SK-N-SH (cell line): ENCODE results near the gene SMYD2. TPM values are rescaled to one million over a fixed set of nuclear protein-coding genes. Genes with fewer than 3 reads are reported as not detected.
A peak's percentile ranks its signal among the peaks of the same experiment; 100 is the strongest.

ENCODE experiments used
- CTCF ChIA-PET: fragments of 300-600, 350-600 bp; formaldehyde crosslinking; extraction: SDS; loops from one replicate; lab custom pipeline; 2021; lab: Yijun Ruan, JAX
- POLR2A ChIA-PET: fragments of 350-600 bp; sonication (Branson Sonifier 250); formaldehyde crosslinking; extraction: SDS; loops from one replicate; lab custom pipeline; 2020; ENCODE audit warnings: antibody characterized with exemption, inconsistent platforms; lab: Yijun Ruan, JAX
- DNase-seq: peaks from one replicate; pipeline ENCODE4 v3.0.0; 2012
- H2AFZ ChIP-seq: fragments of 200-600 bp; sonication (generic); 2 replicates; pipeline ENCODE4 v1.8.1; 2016; ENCODE audit warnings: antibody characterized with exemption, mild to moderate bottlenecking, low read depth
- H3F3A ChIP-seq: fragments of 200-600 bp; sonication (generic); replicated peaks from 2 replicates; pipeline ENCODE3; 2016; ENCODE audit warnings: antibody characterized with exemption, mild to moderate bottlenecking; ENCODE audit not compliant: insufficient read depth
- H3K27ac ChIP-seq, 2 experiments: fragments of 200-500 bp in 1 of 2; fragments of 200-600 bp in 1 of 2; sonication (Bioruptor generic) in 1 of 2; sonication (generic), shearing (Covaris generic) in 1 of 2; 2 replicates each; pipeline versions ENCODE4 v1.5.1 to v1.6.1; 2014 to 2016; ENCODE audit warnings: low read depth in 2 of 2, inconsistent platforms in 1 of 2, low read length in 1 of 2, mild to moderate bottlenecking in 1 of 2, mixed read lengths in 1 of 2
- H3K27me3 ChIP-seq: fragments of 200-600 bp; sonication (generic), shearing (Covaris generic); 2 replicates; pipeline ENCODE4 v1.6.1; 2016; ENCODE audit warnings: mixed run types; ENCODE audit not compliant: insufficient read depth
- H3K36me3 ChIP-seq, 2 experiments: fragments of 200-500 bp in 1 of 2; fragments of 200-600 bp in 1 of 2; sonication (Bioruptor generic) in 1 of 2; sonication (generic) in 1 of 2; replicated peaks in 1 of 2; 2 replicates each; pipeline versions ENCODE3 to v1.5.1; 2014 to 2016; ENCODE audit warnings: low read length in 1 of 2, mild to moderate bottlenecking in 1 of 2; ENCODE audit not compliant: insufficient read depth in 2 of 2, control insufficient read depth in 1 of 2
- H3K4me1 ChIP-seq, 2 experiments: fragments of 200-500 bp in 1 of 2; fragments of 200-600 bp in 1 of 2; sonication (Bioruptor generic) in 1 of 2; sonication (generic), shearing (Covaris generic) in 1 of 2; 2 replicates each; pipeline versions ENCODE4 v1.5.1 to v1.6.1; 2014 to 2016; ENCODE audit warnings: low read depth in 1 of 2, low read length in 1 of 2, mixed run types in 1 of 2; ENCODE audit not compliant: insufficient read depth in 2 of 2, control insufficient read depth in 1 of 2
- H3K4me2 ChIP-seq: fragments of 200-600 bp; sonication (generic), shearing (Covaris generic); 2 replicates; pipeline ENCODE4 v1.6.1; 2017; ENCODE audit warnings: mixed run types
- H3K4me3 ChIP-seq, 2 experiments: fragments of 200-500 bp in 1 of 2; fragments of 200-600 bp in 1 of 2; sonication (Bioruptor generic) in 1 of 2; sonication (generic), shearing (Covaris generic) in 1 of 2; 2 replicates each; pipeline versions ENCODE4 v1.5.1 to v1.8.1; 2014 to 2016; ENCODE audit warnings: low read depth in 2 of 2, inconsistent platforms in 1 of 2, low read length in 1 of 2, mild to moderate bottlenecking in 1 of 2, mixed read lengths in 1 of 2, moderate library complexity in 1 of 2
- H3K79me2 ChIP-seq: fragments of 200-600 bp; sonication (generic); 2 replicates; pipeline ENCODE4 v1.8.1; 2017; ENCODE audit warnings: mild to moderate bottlenecking; ENCODE audit not compliant: insufficient read depth
- H3K9ac ChIP-seq: fragments of 200-600 bp; sonication (generic); 2 replicates; pipeline ENCODE4 v1.6.1; 2017; ENCODE audit warnings: mixed run types
- H3K9me2 ChIP-seq: fragments of 200-600 bp; sonication (generic); 2 replicates; pipeline ENCODE4 v1.6.1; 2017; ENCODE audit warnings: mixed run types
- H3K9me3 ChIP-seq: fragments of 200-600 bp; sonication (generic); 2 replicates; pipeline ENCODE4 v1.6.1; 2017; ENCODE audit warnings: mixed run types, mild to moderate bottlenecking, moderate library complexity
- H4K20me1 ChIP-seq: fragments of 200-600 bp; sonication (generic); 2 replicates; pipeline ENCODE4 v1.6.1; 2017; ENCODE audit warnings: mild to moderate bottlenecking, mixed run types; ENCODE audit not compliant: insufficient read depth
- EZH2phosphoT487 ChIP-seq: fragments of 200-600 bp; sonication (generic); IDR thresholded peaks from 2 replicates; pipeline ENCODE4 v1.6.1; 2017; ENCODE audit warnings: low read depth, mixed run types, mild to moderate bottlenecking, antibody characterized with exemption, moderate library complexity, borderline replicate concordance
- FOSL2 ChIP-seq: IDR thresholded peaks from 2 replicates; pipeline ENCODE4 v1.4.0; 2012; ENCODE audit warnings: low read depth, mild to moderate bottlenecking, moderate library complexity, borderline replicate concordance
- MXI1 ChIP-seq: IDR thresholded peaks from 2 replicates; pipeline ENCODE4 v1.6.1; 2012; ENCODE audit warnings: mild to moderate bottlenecking, low read depth, low read length, improper control_type of control experiment
- NRF1 ChIP-seq: IDR thresholded peaks from 2 replicates; pipeline ENCODE4 v1.6.1; 2012; ENCODE audit warnings: low read depth, mild to moderate bottlenecking, low read length
- SIN3A ChIP-seq: IDR thresholded peaks from 2 replicates; pipeline ENCODE4 v1.6.1; 2012; ENCODE audit warnings: low read depth, mild to moderate bottlenecking, low read length, moderate library complexity, borderline replicate concordance
- TAF1 ChIP-seq: IDR thresholded peaks from 2 replicates; pipeline ENCODE4 v1.6.1; 2012; ENCODE audit warnings: low read depth, mild to moderate bottlenecking, low read length, moderate library complexity, borderline replicate concordance
- TCF12 ChIP-seq: IDR thresholded peaks from 2 replicates; pipeline ENCODE4 v1.4.0; 2012
- YY1 ChIP-seq: IDR thresholded peaks from 2 replicates; pipeline ENCODE4 v1.4.0; 2012; ENCODE audit warnings: low read depth, mild to moderate bottlenecking
- WGBS: methylation state at CpG from one replicate; pipeline ENCODE4 v1.1.6; 2017; ENCODE audit warnings: low lambda C conversion rate; 5-methylcytosine and 5-hydroxymethylcytosine counted together
- polyA plus RNA-seq, 3 experiments: library from polyadenylated mRNA; depleted of rRNA; stranded (reverse); fragments of >200 nt; gene quantifications; 2 replicates each; pipeline ENCODE4 v1.2.3, GENCODE V29; 2012
- TF ChIP-seq, protein P1 (sequence below): fragments of 150-350 bp; IDR thresholded peaks from 2 replicates; pipeline ENCODE4 v1.6.1; 2016; ENCODE audit warnings: mild to moderate bottlenecking, low read depth, low read length
- TF ChIP-seq, protein P2 (sequence below): IDR thresholded peaks from 2 replicates; pipeline ENCODE4 v1.4.0; 2012; ENCODE audit warnings: low read depth, borderline replicate concordance
- TF ChIP-seq, protein P3 (sequence below): IDR thresholded peaks from 2 replicates; pipeline ENCODE4; 2012
- TF ChIP-seq, protein P4 (sequence below): fragments of 150-350 bp; IDR thresholded peaks from 2 replicates; pipeline ENCODE4 v1.6.1; 2017; ENCODE audit warnings: antibody characterized with exemption, low read length, low read depth, borderline replicate concordance
- TF ChIP-seq, protein P5 (sequence below): IDR thresholded peaks from 2 replicates; pipeline ENCODE4 v1.6.1; 2012; ENCODE audit warnings: mild to moderate bottlenecking, low read depth, low read length, moderate library complexity

SMYD2 gene
- polyA plus RNA-seq, 1 of the 3 experiments (the other 2 are of a cell fraction), result 23.1 TPM

DNA sequence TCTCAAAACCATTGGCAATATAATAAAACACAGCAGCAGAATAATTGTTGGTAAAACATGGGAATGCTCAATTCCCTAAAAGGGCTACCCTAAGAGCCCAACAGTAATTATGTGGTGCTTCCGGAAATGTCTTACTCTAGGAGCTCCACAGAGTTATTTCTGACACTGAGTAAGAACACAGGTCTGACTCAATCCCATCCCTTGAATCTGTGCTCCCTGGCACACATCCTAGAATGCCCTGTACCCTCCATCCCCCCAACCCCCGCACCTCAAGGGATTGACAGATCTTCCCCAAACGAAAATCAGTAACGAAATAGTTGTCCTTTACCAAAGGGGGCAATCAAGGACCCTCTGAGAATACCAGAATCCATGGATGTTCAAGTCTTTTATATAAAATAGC, 71.9 kb downstream of the SMYD2 start:
- H3K9ac ChIP-seq, result no peak overlapping the region
- H3K27me3 ChIP-seq, result no peaks in the 10 kb centered on the region
- H4K20me1 ChIP-seq, result no peaks in the 10 kb centered on the region
- peaks cover 44 to 56% of the 10 kb centered on the region in 2 experiments for H3K36me3 ChIP-seq
- peaks cover 3 to 23% of the 10 kb centered on the region in 2 experiments; a peak in 2 of 4 replicates for H3K4me1 ChIP-seq
- ChIA-PET CTCF (interaction anchor here (0.9 to 5.7 kb wide), 6 partner anchors 13 to 232 kb away, joined by 3 to 36 read pairs (median 5); no protein-coding TSS in a partner anchor), POLR2A (no interaction called here)
- TF ChIP-seq YY1 (no peak), EZH2phosphoT487 (no peak), TCF12 (no peak), SIN3A (no peak), NRF1 (no peak)
- TF ChIP-seq, protein P1, sequence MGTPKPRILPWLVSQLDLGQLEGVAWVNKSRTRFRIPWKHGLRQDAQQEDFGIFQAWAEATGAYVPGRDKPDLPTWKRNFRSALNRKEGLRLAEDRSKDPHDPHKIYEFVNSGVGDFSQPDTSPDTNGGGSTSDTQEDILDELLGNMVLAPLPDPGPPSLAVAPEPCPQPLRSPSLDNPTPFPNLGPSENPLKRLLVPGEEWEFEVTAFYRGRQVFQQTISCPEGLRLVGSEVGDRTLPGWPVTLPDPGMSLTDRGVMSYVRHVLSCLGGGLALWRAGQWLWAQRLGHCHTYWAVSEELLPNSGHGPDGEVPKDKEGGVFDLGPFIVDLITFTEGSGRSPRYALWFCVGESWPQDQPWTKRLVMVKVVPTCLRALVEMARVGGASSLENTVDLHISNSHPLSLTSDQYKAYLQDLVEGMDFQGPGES, result no peak
- TF ChIP-seq, protein P2, sequence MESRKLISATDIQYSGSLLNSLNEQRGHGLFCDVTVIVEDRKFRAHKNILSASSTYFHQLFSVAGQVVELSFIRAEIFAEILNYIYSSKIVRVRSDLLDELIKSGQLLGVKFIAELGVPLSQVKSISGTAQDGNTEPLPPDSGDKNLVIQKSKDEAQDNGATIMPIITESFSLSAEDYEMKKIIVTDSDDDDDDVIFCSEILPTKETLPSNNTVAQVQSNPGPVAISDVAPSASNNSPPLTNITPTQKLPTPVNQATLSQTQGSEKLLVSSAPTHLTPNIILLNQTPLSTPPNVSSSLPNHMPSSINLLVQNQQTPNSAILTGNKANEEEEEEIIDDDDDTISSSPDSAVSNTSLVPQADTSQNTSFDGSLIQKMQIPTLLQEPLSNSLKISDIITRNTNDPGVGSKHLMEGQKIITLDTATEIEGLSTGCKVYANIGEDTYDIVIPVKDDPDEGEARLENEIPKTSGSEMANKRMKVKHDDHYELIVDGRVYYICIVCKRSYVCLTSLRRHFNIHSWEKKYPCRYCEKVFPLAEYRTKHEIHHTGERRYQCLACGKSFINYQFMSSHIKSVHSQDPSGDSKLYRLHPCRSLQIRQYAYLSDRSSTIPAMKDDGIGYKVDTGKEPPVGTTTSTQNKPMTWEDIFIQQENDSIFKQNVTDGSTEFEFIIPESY, result no peak
- TF ChIP-seq, protein P3, sequence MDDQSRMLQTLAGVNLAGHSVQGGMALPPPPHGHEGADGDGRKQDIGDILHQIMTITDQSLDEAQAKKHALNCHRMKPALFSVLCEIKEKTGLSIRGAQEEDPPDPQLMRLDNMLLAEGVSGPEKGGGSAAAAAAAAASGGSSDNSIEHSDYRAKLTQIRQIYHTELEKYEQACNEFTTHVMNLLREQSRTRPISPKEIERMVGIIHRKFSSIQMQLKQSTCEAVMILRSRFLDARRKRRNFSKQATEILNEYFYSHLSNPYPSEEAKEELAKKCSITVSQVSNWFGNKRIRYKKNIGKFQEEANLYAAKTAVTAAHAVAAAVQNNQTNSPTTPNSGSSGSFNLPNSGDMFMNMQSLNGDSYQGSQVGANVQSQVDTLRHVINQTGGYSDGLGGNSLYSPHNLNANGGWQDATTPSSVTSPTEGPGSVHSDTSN, result no peak
- H3K4me2 ChIP-seq, result no peak overlapping the region
- H3K9me2 ChIP-seq, result no peaks in the 10 kb centered on the region
- H3K9me3 ChIP-seq, result no peaks in the 10 kb centered on the region
- no peak overlapping the region for H3K4me3 ChIP-seq
- no peak for DNase-seq
- H3F3A ChIP-seq, result peaks cover 19% of the 10 kb centered on the region
- WGBS, result 94% methylated on average over 4 of the region's 4 CpGs
- no peak overlapping the region for H3K27ac ChIP-seq
- no peak overlapping the region for H2AFZ ChIP-seq
- peaks cover 8% of the 10 kb centered on the region; the same call in 1 of the 2 replicates for H3K79me2 ChIP-seq

DNA sequence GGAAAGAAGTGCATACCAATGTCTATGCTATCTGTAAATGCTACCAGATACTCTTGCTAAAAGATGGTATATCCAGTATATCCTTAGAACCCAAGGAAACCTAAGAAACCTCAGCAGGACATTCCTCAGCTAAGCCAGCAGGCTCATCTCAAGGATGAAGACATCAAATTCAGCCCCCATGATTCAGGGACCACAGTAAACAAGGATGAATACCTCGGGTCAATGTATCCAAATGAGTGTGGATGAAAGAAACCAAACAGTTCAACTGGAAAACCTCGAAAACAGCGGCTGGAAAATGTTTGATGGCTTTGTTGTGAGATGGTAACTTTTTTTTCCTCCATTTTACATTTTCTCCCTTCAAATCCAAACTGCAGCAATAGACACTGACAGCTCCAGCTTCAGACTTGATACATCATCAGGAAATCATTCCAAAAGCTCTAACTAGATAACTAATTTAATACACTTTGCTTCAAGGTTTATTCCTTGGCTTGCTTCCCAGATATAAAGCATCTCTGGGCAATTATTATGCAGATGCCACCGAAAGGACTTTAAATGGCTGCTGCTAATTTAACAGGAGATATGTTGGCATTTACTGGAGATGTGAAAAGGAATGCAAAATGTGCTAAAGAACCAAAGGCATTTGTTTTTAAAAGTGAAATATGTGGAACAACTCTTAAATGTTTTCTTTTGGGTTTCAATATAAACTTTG, 73.6 kb downstream of the SMYD2 start:
- H3K27ac ChIP-seq, result peak overlapping the region; percentile 49 to 77; a peak in 2 of 4 replicates
- DNase-seq, result peak; percentile 50
- no peak for TF ChIP-seq SIN3A
- peak; percentile 37; the same call in 1 of the 2 replicates for TF ChIP-seq TCF12
- TF ChIP-seq NRF1, result no peak
- TF ChIP-seq TAF1, result no peak
- TF ChIP-seq, protein P4, sequence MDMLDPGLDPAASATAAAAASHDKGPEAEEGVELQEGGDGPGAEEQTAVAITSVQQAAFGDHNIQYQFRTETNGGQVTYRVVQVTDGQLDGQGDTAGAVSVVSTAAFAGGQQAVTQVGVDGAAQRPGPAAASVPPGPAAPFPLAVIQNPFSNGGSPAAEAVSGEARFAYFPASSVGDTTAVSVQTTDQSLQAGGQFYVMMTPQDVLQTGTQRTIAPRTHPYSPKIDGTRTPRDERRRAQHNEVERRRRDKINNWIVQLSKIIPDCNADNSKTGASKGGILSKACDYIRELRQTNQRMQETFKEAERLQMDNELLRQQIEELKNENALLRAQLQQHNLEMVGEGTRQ, result no peak
- TF ChIP-seq, protein P5, sequence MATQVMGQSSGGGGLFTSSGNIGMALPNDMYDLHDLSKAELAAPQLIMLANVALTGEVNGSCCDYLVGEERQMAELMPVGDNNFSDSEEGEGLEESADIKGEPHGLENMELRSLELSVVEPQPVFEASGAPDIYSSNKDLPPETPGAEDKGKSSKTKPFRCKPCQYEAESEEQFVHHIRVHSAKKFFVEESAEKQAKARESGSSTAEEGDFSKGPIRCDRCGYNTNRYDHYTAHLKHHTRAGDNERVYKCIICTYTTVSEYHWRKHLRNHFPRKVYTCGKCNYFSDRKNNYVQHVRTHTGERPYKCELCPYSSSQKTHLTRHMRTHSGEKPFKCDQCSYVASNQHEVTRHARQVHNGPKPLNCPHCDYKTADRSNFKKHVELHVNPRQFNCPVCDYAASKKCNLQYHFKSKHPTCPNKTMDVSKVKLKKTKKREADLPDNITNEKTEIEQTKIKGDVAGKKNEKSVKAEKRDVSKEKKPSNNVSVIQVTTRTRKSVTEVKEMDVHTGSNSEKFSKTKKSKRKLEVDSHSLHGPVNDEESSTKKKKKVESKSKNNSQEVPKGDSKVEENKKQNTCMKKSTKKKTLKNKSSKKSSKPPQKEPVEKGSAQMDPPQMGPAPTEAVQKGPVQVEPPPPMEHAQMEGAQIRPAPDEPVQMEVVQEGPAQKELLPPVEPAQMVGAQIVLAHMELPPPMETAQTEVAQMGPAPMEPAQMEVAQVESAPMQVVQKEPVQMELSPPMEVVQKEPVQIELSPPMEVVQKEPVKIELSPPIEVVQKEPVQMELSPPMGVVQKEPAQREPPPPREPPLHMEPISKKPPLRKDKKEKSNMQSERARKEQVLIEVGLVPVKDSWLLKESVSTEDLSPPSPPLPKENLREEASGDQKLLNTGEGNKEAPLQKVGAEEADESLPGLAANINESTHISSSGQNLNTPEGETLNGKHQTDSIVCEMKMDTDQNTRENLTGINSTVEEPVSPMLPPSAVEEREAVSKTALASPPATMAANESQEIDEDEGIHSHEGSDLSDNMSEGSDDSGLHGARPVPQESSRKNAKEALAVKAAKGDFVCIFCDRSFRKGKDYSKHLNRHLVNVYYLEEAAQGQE, result no peak
- peak; percentile 39; the same call in 1 of the 2 replicates for TF ChIP-seq MXI1
- TF ChIP-seq, protein P1, result no peak
- TF ChIP-seq FOSL2, result no peak

More for the DNA sequence above, 73.6 kb downstream of the SMYD2 start:
- Histone ChIP-seq H3K79me2 (peaks cover 11% of the 10 kb centered on the region; the same call in 1 of the 2 replicates), H2AFZ (no peak overlapping the region), H3K36me3 (peaks cover 42 to 50% of the 10 kb centered on the region in 2 experiments), H3K9ac (no peak overlapping the region), H3K27me3 (no peaks in the 10 kb centered on the region), H3K4me1 (peaks cover 3 to 23% of the 10 kb centered on the region in 2 experiments; a peak in 2 of 4 replicates), H3K9me2 (no peaks in the 10 kb centered on the region), H3K4me2 (no peak overlapping the region; the same call in 1 of the 2 replicates), H3F3A (peaks cover 19% of the 10 kb centered on the region), H4K20me1 (no peaks in the 10 kb centered on the region), H3K4me3 (no peak overlapping the region), H3K9me3 (no peaks in the 10 kb centered on the region)
- ChIA-PET CTCF (interaction anchor here (0.6 to 5.7 kb wide), 8 partner anchors 10 to 1197 kb away, joined by 3 to 36 read pairs (median 3); partner anchors contain the start of gene PTPN14), POLR2A (no interaction called here)
- WGBS, result 19% methylated on average over 4 of the region's 4 CpGs
